GM12872 (cell line): ENCODE data around the gene GRM4.

ENCODE experiments used
- CTCF ChIP-seq: IDR thresholded peaks from 3 replicates; pipeline ENCODE4 v1.5.1; 2011; ENCODE audit warnings: low read depth, mild to moderate bottlenecking, low read length, moderate library complexity; ENCODE audit not compliant: insufficient read depth

The GRM4 gene

DNA sequence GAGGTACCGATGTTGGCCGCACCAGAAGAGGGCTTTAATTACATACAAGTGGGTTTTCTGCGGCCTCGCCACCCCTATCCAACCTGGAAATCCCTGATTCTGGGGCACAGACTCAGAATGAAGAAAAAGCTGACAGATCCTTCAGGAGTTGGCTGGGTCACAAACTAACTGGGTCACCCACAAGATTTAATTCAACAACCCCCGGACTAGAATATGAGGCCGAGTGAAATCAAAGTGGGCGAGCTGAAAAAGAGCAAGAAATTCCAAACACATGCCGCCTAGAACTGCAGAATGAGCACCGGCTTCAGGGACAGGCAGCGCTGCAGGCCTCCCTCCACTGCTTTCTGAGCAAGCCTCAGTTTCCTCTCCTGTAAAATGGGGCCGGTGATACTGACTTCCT is 30.0 kb downstream of the GRM4 start:
- TF ChIP-seq CTCF = no peak

GRCh38 chr6:34115403-34115795 is 30.5 kb downstream of the GRM4 start:
- TF ChIP-seq CTCF = no peak

DNA sequence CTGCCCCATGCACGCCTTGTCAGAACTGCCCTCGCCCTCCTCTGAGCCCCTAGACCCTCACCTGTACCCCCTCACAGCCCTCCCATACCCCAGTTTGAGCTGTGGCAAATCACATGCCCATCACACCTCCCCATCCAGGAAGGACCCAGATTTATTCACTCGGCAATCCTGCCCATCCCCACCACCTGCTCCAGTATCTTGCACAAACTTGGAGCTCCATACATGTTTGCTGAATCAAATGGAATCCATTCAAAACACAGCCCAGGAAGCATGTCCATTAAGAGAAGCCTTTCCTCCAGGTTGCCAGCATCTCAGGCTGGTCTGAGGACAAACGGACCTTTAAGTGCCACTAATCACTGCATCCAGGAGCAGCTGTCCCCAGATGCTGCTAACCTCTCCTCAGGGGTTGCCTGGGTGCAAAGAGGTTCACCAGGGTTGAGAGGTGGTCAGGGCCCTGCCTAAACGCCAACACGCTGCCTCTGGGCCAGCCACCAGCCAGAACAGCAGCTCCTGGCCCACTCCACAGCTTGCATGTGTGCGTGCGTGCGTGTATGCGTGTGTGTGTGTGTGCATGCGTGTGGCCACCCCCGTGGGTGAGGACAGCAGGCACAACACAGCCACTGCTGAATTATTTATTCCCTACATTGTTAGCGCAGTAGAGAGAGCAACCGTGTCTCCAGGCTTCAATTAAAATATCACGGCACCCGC is 31.0 kb downstream of the GRM4 start:
- no peak for TF ChIP-seq CTCF

- no peak for TF ChIP-seq CTCF
These were observed 32.4 kb downstream of the GRM4 start for GRCh38 chr6:34113532-34113931.

DNA sequence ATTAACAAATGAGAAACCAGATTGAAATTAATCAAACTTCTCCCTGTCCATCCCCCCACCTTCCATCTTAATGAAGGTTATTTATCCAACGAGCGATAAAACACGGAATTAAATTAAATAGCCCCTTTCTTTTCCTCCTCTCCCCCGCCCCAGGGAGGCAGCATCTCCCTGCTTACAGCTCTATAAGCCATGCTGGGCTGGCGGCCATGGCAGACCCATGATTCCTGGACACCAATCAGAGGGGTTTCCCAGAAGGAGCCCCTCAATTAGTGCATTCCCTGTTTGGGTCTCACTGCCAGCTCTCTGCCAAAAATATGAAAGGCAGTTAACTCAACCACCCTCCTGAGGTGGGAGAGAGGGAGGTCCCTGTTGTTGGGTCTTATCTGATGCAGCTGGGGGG is 33.8 kb downstream of the GRM4 start:
- no peak for TF ChIP-seq CTCF

GRCh38 chr6:34110610-34111009 is 35.3 kb downstream of the GRM4 start:
- no peak for TF ChIP-seq CTCF

- no peak for TF ChIP-seq CTCF
These were observed 37.7 kb downstream of the GRM4 start for GRCh38 chr6:34108176-34108575.
